ENCODE measurements around the gene KCNAB1. TPM values are rescaled to one million over a fixed set of nuclear protein-coding genes. Genes with fewer than 3 reads are reported as not detected.
"Not testable (repeated sequence)": the region's sequence is repeated elsewhere in the genome, so short reads cannot be mapped to it uniquely, and the experiment has no call there.

Gene KCNAB1
- total RNA-seq, 2 donors from 2014 or later = 0.49 to 0.81 TPM

DNA sequence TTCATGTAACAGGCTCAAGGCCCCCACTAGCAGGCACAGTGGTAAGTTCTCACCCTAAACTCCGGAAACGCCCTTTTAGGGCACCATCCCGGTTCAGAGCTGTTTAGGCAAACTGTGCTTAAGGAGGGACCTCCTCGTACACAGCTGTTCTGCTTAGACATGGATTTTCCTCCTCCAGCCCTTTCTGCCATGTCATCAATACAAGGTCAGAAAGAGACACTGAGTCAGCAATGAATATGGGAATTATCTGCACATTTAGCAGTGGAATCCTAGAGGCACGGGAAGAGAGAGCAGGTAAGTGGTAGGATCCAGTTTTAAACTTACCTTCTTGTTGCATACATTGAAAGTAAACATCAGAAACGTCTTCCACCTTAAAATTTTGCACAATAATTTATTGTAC lies 107.3 kb downstream of the KCNAB1 start:
- H3K4me1 Mint-ChIP-seq = peaks cover 2% of the 10 kb centered on the region
- no peaks in the 10 kb centered on the region for H3K27me3 ChIP-seq (ENCODE audit: control insufficient read depth, insufficient read depth, low read length, poor library complexity, severe bottlenecking)
- TF ChIP-seq, protein P1, sequence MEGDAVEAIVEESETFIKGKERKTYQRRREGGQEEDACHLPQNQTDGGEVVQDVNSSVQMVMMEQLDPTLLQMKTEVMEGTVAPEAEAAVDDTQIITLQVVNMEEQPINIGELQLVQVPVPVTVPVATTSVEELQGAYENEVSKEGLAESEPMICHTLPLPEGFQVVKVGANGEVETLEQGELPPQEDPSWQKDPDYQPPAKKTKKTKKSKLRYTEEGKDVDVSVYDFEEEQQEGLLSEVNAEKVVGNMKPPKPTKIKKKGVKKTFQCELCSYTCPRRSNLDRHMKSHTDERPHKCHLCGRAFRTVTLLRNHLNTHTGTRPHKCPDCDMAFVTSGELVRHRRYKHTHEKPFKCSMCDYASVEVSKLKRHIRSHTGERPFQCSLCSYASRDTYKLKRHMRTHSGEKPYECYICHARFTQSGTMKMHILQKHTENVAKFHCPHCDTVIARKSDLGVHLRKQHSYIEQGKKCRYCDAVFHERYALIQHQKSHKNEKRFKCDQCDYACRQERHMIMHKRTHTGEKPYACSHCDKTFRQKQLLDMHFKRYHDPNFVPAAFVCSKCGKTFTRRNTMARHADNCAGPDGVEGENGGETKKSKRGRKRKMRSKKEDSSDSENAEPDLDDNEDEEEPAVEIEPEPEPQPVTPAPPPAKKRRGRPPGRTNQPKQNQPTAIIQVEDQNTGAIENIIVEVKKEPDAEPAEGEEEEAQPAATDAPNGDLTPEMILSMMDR (conservative IDR thresholded peaks at IDR 0.05) = no peak
- H3K9ac ChIP-seq (ENCODE audit: extremely low read depth, low read length, poor library complexity, severe bottlenecking) = no peak overlapping the region
- H3K27ac ChIP-seq (ENCODE audit: low read depth, low read length) = no peak overlapping the region
- H3K9me3 ChIP-seq (ENCODE audit: control insufficient read depth, low read length) = no peaks in the 10 kb centered on the region
- H3K4me3 Mint-ChIP-seq = no peak overlapping the region
- no peaks in the 10 kb centered on the region for H3K36me3 Mint-ChIP-seq (ENCODE audit: low read depth)
- no peaks in the 10 kb centered on the region for H3K9me3 Mint-ChIP-seq
- no peak for DNase-seq
- H3K4me1 ChIP-seq (ENCODE audit: control insufficient read depth, insufficient read depth, low read length) = no peaks in the 10 kb centered on the region
- H3K4me3 ChIP-seq (ENCODE audit: low read length) = no peak overlapping the region
- H3K36me3 ChIP-seq (ENCODE audit: control insufficient read depth, insufficient read depth, low read length) = no peaks in the 10 kb centered on the region
- no peaks in the 10 kb centered on the region for H3K27me3 Mint-ChIP-seq (ENCODE audit: insufficient read depth)
- H3K27ac Mint-ChIP-seq = no peak overlapping the region
- WGBS, 2 experiments (ENCODE audit: insufficient coverage in 1 of 2, insufficient read length in 1 of 2) = 86 to 91% methylated on average over 6 of the region's 6 CpGs

DNA sequence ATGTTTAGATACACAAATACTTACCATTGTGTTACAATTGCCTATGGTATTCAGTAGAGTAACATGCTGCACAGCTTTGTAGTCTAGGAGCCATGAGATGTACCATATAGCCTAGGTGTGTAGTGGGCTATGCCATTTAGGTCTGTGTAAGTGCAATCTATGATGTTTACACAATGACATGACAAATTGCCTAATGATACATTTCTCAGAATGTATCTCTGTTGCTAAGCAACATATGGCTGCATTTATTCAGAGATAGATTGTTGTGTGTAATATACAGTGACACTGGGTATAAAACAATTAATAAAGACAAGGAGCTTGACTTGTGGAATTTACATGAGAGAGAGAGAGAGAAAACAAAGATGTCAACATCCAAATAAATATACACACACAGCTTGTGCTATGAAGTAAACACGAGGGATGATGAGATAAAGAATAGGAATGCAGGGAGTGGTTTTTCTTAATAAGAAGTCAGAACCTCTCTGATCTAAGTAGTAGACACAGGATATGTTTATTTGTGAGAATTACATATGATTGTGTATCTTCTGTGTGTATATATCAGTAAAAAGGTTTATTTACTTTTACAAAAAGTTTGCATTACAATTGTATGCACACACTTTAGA lies 110.0 kb downstream of the KCNAB1 start:
- TF ChIP-seq, protein P1 (conservative IDR thresholded peaks at IDR 0.05) = no peak
- Histone ChIP-seq H3K9ac (ENCODE audit: extremely low read depth, low read length, poor library complexity, severe bottlenecking) (no peak overlapping the region), H3K4me3 (ENCODE audit: low read length) (no peak overlapping the region), H3K36me3 (ENCODE audit: control insufficient read depth, insufficient read depth, low read length) (no peaks in the 10 kb centered on the region), H3K4me1 (ENCODE audit: control insufficient read depth, insufficient read depth, low read length) (no peaks in the 10 kb centered on the region), H3K9me3 (ENCODE audit: control insufficient read depth, low read length) (no peaks in the 10 kb centered on the region), H3K27ac (ENCODE audit: low read depth, low read length) (no peak overlapping the region), H3K27me3 (ENCODE audit: control insufficient read depth, insufficient read depth, low read length, poor library complexity, severe bottlenecking) (peaks cover 19% of the 10 kb centered on the region)
- no peak overlapping the region for H3K27ac Mint-ChIP-seq
- no peaks in the 10 kb centered on the region for H3K9me3 Mint-ChIP-seq
- no peak overlapping the region for H3K4me3 Mint-ChIP-seq
- peaks cover 2% of the 10 kb centered on the region for H3K27me3 Mint-ChIP-seq (ENCODE audit: insufficient read depth)
- no peak for DNase-seq
- WGBS, 2 experiments (ENCODE audit: insufficient coverage in 1 of 2, insufficient read length in 1 of 2) = 75% methylated on average over 1 of the region's 1 CpG; no CpG with 5 or more reads in 1 of the 2 experiments
- H3K36me3 Mint-ChIP-seq (ENCODE audit: low read depth) = no peaks in the 10 kb centered on the region
- peaks cover 2% of the 10 kb centered on the region for H3K4me1 Mint-ChIP-seq

DNA sequence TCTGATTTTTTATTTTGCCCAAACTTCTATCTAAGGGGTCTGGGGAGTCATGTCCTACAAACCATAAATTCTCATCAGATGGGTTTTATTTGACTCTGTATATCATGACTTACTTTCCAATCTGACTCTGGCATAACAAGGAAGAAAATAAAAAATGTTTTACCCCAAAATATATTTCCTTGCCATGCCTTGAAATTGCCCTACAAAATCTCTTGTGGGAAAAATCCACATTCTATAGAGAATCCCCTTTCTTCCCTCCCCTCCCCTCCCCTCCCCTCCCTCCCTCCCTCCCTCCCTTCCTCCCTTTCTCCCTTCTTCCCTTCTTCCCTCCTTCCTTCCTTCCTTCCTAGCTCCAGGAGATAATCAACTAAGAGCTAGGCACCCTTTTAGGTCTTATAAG lies 110.8 kb downstream of the KCNAB1 start:
- not testable (repeated sequence) for H3K9ac ChIP-seq (ENCODE audit: extremely low read depth, low read length, poor library complexity, severe bottlenecking); DNase-seq; H3K27ac ChIP-seq (ENCODE audit: low read depth, low read length); H3K36me3 Mint-ChIP-seq (ENCODE audit: low read depth); H3K4me1 Mint-ChIP-seq; H3K4me3 ChIP-seq (ENCODE audit: low read length); H3K4me1 ChIP-seq (ENCODE audit: control insufficient read depth, insufficient read depth, low read length); H3K9me3 ChIP-seq (ENCODE audit: control insufficient read depth, low read length); H3K27ac Mint-ChIP-seq; H3K9me3 Mint-ChIP-seq; H3K36me3 ChIP-seq (ENCODE audit: control insufficient read depth, insufficient read depth, low read length); H3K27me3 Mint-ChIP-seq (ENCODE audit: insufficient read depth); H3K4me3 Mint-ChIP-seq
- peaks cover 27% of the 10 kb centered on the region for H3K27me3 ChIP-seq (ENCODE audit: control insufficient read depth, insufficient read depth, low read length, poor library complexity, severe bottlenecking)

DNA sequence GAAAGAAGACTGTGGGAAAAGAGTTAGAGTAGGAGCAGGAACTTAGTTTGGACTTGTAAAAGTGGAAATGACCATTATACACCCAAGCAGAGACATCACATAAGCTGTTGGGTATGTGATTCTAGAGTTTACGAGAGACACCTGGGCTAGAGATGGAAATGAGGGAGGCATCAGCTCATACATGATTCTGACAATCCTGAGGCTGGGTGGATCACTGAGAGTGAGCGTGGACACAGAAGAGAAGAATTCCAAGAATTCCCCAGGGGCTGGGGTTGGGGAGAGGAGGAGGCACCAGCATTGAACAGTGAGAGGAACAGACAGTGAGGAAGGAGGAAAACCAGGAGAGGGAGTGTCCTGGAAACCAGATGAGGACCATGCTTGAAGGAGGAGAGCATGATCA lies 113.5 kb downstream of the KCNAB1 start:
- H3K9me3 Mint-ChIP-seq = no peaks in the 10 kb centered on the region
- no peaks in the 10 kb centered on the region for H3K36me3 Mint-ChIP-seq (ENCODE audit: low read depth)
- H3K4me3 Mint-ChIP-seq = no peak overlapping the region
- no peaks in the 10 kb centered on the region for H3K4me1 ChIP-seq (ENCODE audit: control insufficient read depth, insufficient read depth, low read length)
- H3K36me3 ChIP-seq (ENCODE audit: control insufficient read depth, insufficient read depth, low read length) = no peaks in the 10 kb centered on the region
- H3K9ac ChIP-seq (ENCODE audit: extremely low read depth, low read length, poor library complexity, severe bottlenecking) = no peak overlapping the region
- no peaks in the 10 kb centered on the region for H3K9me3 ChIP-seq (ENCODE audit: control insufficient read depth, low read length)
- peaks cover 6% of the 10 kb centered on the region for H3K27me3 Mint-ChIP-seq (ENCODE audit: insufficient read depth)
- H3K27ac Mint-ChIP-seq = no peak overlapping the region
- TF ChIP-seq, protein P1 (conservative IDR thresholded peaks at IDR 0.05) = no peak
- peaks cover 34% of the 10 kb centered on the region for H3K27me3 ChIP-seq (ENCODE audit: control insufficient read depth, insufficient read depth, low read length, poor library complexity, severe bottlenecking)
- peaks cover 2% of the 10 kb centered on the region for H3K4me1 Mint-ChIP-seq
- no peak overlapping the region for H3K4me3 ChIP-seq (ENCODE audit: low read length)
- peak; percentile 47 for DNase-seq
- no peak overlapping the region for H3K27ac ChIP-seq (ENCODE audit: low read depth, low read length)
- WGBS, 2 experiments (ENCODE audit: insufficient coverage in 1 of 2, insufficient read length in 1 of 2) = 89 to 100% methylated on average over 2 of the region's 2 CpGs

Data from endodermal cell (in vitro differentiated cells).